Measurements from ENCODE around the gene SPINT3. TPM values are rescaled to one million over a fixed set of nuclear protein-coding genes. Genes with fewer than 3 reads are reported as not detected.

SPINT3 gene
- total RNA-seq, 1 experiment from 2014 or later = not detected

GRCh38 chr20:45462711-45463509 lies 52.5 kb downstream of the SPINT3 start:
- no peak for DNase-seq (ENCODE audit: low spot score)

Other genes with a start within 250 kb of the SPINT3 start
- not detected in 2 replicates for gene RBPJL, start 208.8 kb downstream of the SPINT3 start, total RNA-seq (2014; rRNA removed; shearing (Covaris generic))
- gene MATN4, start 207.3 kb downstream of the SPINT3 start, total RNA-seq (2014; rRNA removed; shearing (Covaris generic)) = not detected in 2 replicates
- gene SDC4, start 167.2 kb downstream of the SPINT3 start, total RNA-seq (2014; rRNA removed; shearing (Covaris generic)) = 42.4 and 43.9 TPM in 2 replicates
- 14.5 and 18.6 TPM in 2 replicates for gene SYS1, start 152.5 kb downstream of the SPINT3 start, total RNA-seq (2014; rRNA removed; shearing (Covaris generic))
- gene TP53TG5, start 137.3 kb downstream of the SPINT3 start, total RNA-seq (2014; rRNA removed; shearing (Covaris generic)) = not detected in 2 replicates
- gene DBNDD2, start 107.3 kb downstream of the SPINT3 start, total RNA-seq (2014; rRNA removed; shearing (Covaris generic)) = 1.7 and 7.0 TPM in 2 replicates
- gene PIGT, start 99.5 kb downstream of the SPINT3 start, total RNA-seq (2014; rRNA removed; shearing (Covaris generic)) = 78.8 and 86.0 TPM in 2 replicates
- not detected in 2 replicates for gene WFDC2, start 45.9 kb downstream of the SPINT3 start, total RNA-seq (2014; rRNA removed; shearing (Covaris generic))
- gene WFDC6, start 23.9 kb upstream of the SPINT3 start, total RNA-seq (2014; rRNA removed; shearing (Covaris generic)) = not detected in 2 replicates
- gene EPPIN, start 31.8 kb upstream of the SPINT3 start, total RNA-seq (2014; rRNA removed; shearing (Covaris generic)) = not detected in 2 replicates
- gene WFDC8, start 63.7 kb upstream of the SPINT3 start, total RNA-seq (2014; rRNA removed; shearing (Covaris generic)) = not detected in 2 replicates
- gene WFDC10A, start 114.1 kb upstream of the SPINT3 start, total RNA-seq (2014; rRNA removed; shearing (Covaris generic)) = not detected in 2 replicates
- not detected in 2 replicates for gene WFDC9, start 115.7 kb upstream of the SPINT3 start, total RNA-seq (2014; rRNA removed; shearing (Covaris generic))
- gene WFDC11, start 154.6 kb upstream of the SPINT3 start, total RNA-seq (2014; rRNA removed; shearing (Covaris generic)) = not detected in 2 replicates
- not detected in 2 replicates for gene WFDC13, start 186.4 kb upstream of the SPINT3 start, total RNA-seq (2014; rRNA removed; shearing (Covaris generic))
- gene WFDC10B, start 189.4 kb upstream of the SPINT3 start, total RNA-seq (2014; rRNA removed; shearing (Covaris generic)) = 0.98 TPM in 1 of 2 replicates, not detected in the other
- not detected in 2 replicates for gene SPINT4, start 206.7 kb upstream of the SPINT3 start, total RNA-seq (2014; rRNA removed; shearing (Covaris generic))

Measured in A172 (cell line).